K562 (cell line): ENCODE data around the gene ANO8. TPM values are rescaled to one million over a fixed set of nuclear protein-coding genes. Genes with fewer than 3 reads are reported as not detected.

Source experiments
- CBFA2T2 ChIP-seq: fragments of 450-650 bp; conservative IDR thresholded peaks from 2 replicates; pipeline ENCODE4 v1.6.1; 2017; ENCODE audit warnings: mild to moderate bottlenecking
- CBFA2T3 ChIP-seq: fragments of 450-650 bp; IDR thresholded peaks from 2 replicates; pipeline ENCODE4 v1.6.1; 2017
- E2F4 ChIP-seq: sonication (generic); formaldehyde crosslinking; IDR thresholded peaks from 2 replicates; pipeline ENCODE4 v1.8.0; 2022; ENCODE audit warnings: mild to moderate bottlenecking, low read depth, missing genetic modification reagents
- ELK1 ChIP-seq: sonication (generic); formaldehyde crosslinking; IDR thresholded peaks from 2 replicates; pipeline ENCODE4 v1.8.1; 2022; ENCODE audit warnings: missing genetic modification reagents
- FOXP1 ChIP-seq: sonication (generic); formaldehyde crosslinking; IDR thresholded peaks from 2 replicates; pipeline ENCODE4 v1.8.0; 2022; ENCODE audit warnings: mild to moderate bottlenecking, missing genetic modification reagents
- GTF2F1 ChIP-seq: IDR thresholded peaks from 2 replicates; pipeline ENCODE4 v1.6.1; 2011; ENCODE audit warnings: low read depth, low read length, improper control_type of control experiment
- HIVEP1 ChIP-seq: fragments of 250-450 bp; sonication (Bioruptor Pico); IDR thresholded peaks from 2 replicates; pipeline ENCODE4 v1.4.0; 2020; ENCODE audit warnings: mild to moderate bottlenecking
- ILK ChIP-seq: fragments of 450-650 bp; IDR thresholded peaks from 2 replicates; pipeline ENCODE4 v1.6.1; 2016; ENCODE audit warnings: missing genetic modification characterization, low read depth, mild to moderate bottlenecking, missing compliant biosample characterization, moderate library complexity, borderline replicate concordance
- MCM7 ChIP-seq, 2 experiments: fragments of 450-650 bp; IDR thresholded peaks; 2 replicates each; pipeline ENCODE4 v1.6.1; 2016 to 2018
- POLR2A ChIP-seq: fragments of 450-650 bp; conservative IDR thresholded peaks from 2 replicates; pipeline ENCODE4 v1.6.1; 2016
- RREB1 ChIP-seq: fragments of 250-450 bp; sonication (Bioruptor Pico); IDR thresholded peaks from 2 replicates; pipeline ENCODE4 v1.4.0; 2020
- SIX5 ChIP-seq, 2 experiments: IDR thresholded peaks; 2 replicates each; pipeline ENCODE4 v1.6.1; 2011; ENCODE audit warnings: low read length in 2 of 2, borderline replicate concordance in 1 of 2, low read depth in 1 of 2, mild to moderate bottlenecking in 1 of 2, moderate library complexity in 1 of 2; ENCODE audit not compliant: insufficient read depth in 1 of 2
- THAP7 ChIP-seq: fragments of 250-450 bp; sonication (Bioruptor Pico); IDR thresholded peaks from 2 replicates; pipeline ENCODE4 v1.5.0; 2021
- ZNF165 ChIP-seq: fragments of 250-450 bp; sonication (Bioruptor Pico); IDR thresholded peaks from 2 replicates; pipeline ENCODE4 v1.4.0; 2020; ENCODE audit warnings: borderline replicate concordance
- ZNF184 ChIP-seq: sonication (generic); formaldehyde crosslinking; IDR thresholded peaks from 2 replicates; pipeline ENCODE4 v1.5.0; 2020; ENCODE audit warnings: missing genetic modification reagents
- ZNF551 ChIP-seq: fragments of 250-450 bp; sonication (Bioruptor Pico); IDR thresholded peaks from 2 replicates; pipeline ENCODE4 v1.5.0; 2021; ENCODE audit warnings: mild to moderate bottlenecking, moderate library complexity
- ZNF589 ChIP-seq: fragments of 200-800 bp; sonication (Bioruptor generic); IDR thresholded peaks from 2 replicates; pipeline ENCODE4 v1.6.1; 2016; ENCODE audit warnings: low read depth, missing genetic modification characterization, missing compliant biosample characterization
- ZNF764 ChIP-seq: fragments of 250-450 bp; sonication (Bioruptor Pico); IDR thresholded peaks from 2 replicates; pipeline ENCODE4 v1.4.0; 2020; ENCODE audit warnings: low read depth, mild to moderate bottlenecking, moderate library complexity
- ZNF830 ChIP-seq: fragments of 250-450 bp; sonication (Bioruptor Pico); IDR thresholded peaks from 2 replicates; pipeline ENCODE4 v1.5.0; 2021; ENCODE audit warnings: mild to moderate bottlenecking
- polyA plus RNA-seq, 8 experiments: library from polyadenylated mRNA; depleted of rRNA in 4 of 8; stranded (reverse) in 5 of 8; unstranded in 3 of 8; fragments of >200 nt; fragmentation: Nextera tagmentation in 2 of 8; fragmentation: Illumina TruSeq in 1 of 8; extraction: Ambion mirVana in 2 of 8; extraction: Trizol in 1 of 8; gene quantifications; 2 replicates each; pipeline versions ENCODE4 v1.2.1 to v1.2.3, GENCODE V29; 2011 to 2014; ENCODE audit warnings: inconsistent platforms in 1 of 8, missing spikeins in 1 of 8
- total RNA-seq, 7 experiments: library from RNA; depleted of rRNA in 6 of 7; stranded (reverse); fragments of >200 nt in 6 of 7; fragmentation: Illumina TruSeq in 2 of 7; extraction: Trizol in 2 of 7; gene quantifications; 2 replicates each; pipeline versions ENCODE4 v1.2.1 to v1.2.3, GENCODE V29; 2011 to 2021; ENCODE audit warnings: low replicate concordance in 1 of 7

Gene ANO8
- total and polyA plus RNA-seq, 9 of the 15 experiments (the other 6 are each of a cell fraction or from before 2014, with no cell fraction given) = 0.07 to 7.6 (median 2.3) TPM; not detected in 1

GRCh38 chr19:17351815-17352435 lies 17.3 kb upstream of the ANO8 start (continued):
- TF ChIP-seq RREB1 (CRISPR knock-in tag) (no peak), ZNF165 (CRISPR knock-in tag) (no peak), HIVEP1 (no peak), THAP7 (CRISPR knock-in tag) (no peak), ELK1 (CRISPR knock-in tag) (no peak), ZNF551 (no peak), MCM7 (IDR thresholded peaks at IDR 0.05) (no peak), ZNF184 (CRISPR knock-in tag) (no peak), ILK (no peak), SIX5 (IDR thresholded peaks at IDR 0.05; ENCODE audit: borderline replicate concordance in 1 of 2, insufficient read depth in 1 of 2, low read depth in 1 of 2, low read length in 2 of 2) (no peak), POLR2A (no peak), CBFA2T3 (no peak), FOXP1 (CRISPR knock-in tag) (no peak), CBFA2T2 (no peak; the same call in 1 of the 2 replicates), ZNF764 (CRISPR knock-in tag) (no peak), GTF2F1 (peak; percentile 28; the same call in 1 of the 2 replicates), E2F4 (no peak), ZNF589 (CRISPR knock-in tag) (no peak), ZNF830 (CRISPR knock-in tag) (no peak)
